ENCODE measurements around the gene CBX6.

Gene CBX6

GRCh38 chr22:38873469-38874411 is 1.7 kb upstream of the CBX6 start:
- peak; percentile 40 for DNase-seq

GRCh38 chr22:38872831-38873248 is 824 bp upstream of the CBX6 start:
- DNase-seq = peak; percentile 27

GRCh38 chr22:38871360-38872171 is 450 bp downstream of the CBX6 start:
- peak; percentile 15 for DNase-seq

- DNase-seq = no peak
Observed at GRCh38 chr22:38870791-38871359, 1.1 kb downstream of the CBX6 start.

- DNase-seq = peak; percentile 82
Observed at GRCh38 chr22:38870312-38870741, 1.7 kb downstream of the CBX6 start.

- DNase-seq = no peak
Observed at GRCh38 chr22:38869663-38870062, 2.4 kb downstream of the CBX6 start.

GRCh38 chr22:38868886-38869381 is 3.1 kb downstream of the CBX6 start:
- peak; percentile 57 for DNase-seq

- DNase-seq = no peak
Observed at GRCh38 chr22:38868286-38868721, 3.7 kb downstream of the CBX6 start.

- no peak for DNase-seq
Observed at GRCh38 chr22:38867471-38868285, 4.3 kb downstream of the CBX6 start.

GRCh38 chr22:38867124-38867455 is 4.9 kb downstream of the CBX6 start:
- no peak for DNase-seq

- no peak for DNase-seq
Observed at GRCh38 chr22:38866399-38867123, 5.5 kb downstream of the CBX6 start.

- DNase-seq = no peak
Observed at GRCh38 chr22:38866024-38866398, 6.0 kb downstream of the CBX6 start.

- DNase-seq = no peak
Observed at GRCh38 chr22:38865201-38866023, 6.6 kb downstream of the CBX6 start.

GRCh38 chr22:38864361-38865191 is 7.4 kb downstream of the CBX6 start:
- no peak for DNase-seq

- no peak for DNase-seq
Observed at GRCh38 chr22:38863531-38864131, 8.4 kb downstream of the CBX6 start.

GRCh38 chr22:38862375-38863329 is 9.4 kb downstream of the CBX6 start:
- DNase-seq = no peak

- no peak for DNase-seq
Observed at GRCh38 chr22:38861927-38862326, 10.1 kb downstream of the CBX6 start.
